H1 (cell line): ENCODE results near the gene JPT2. TPM values are rescaled to one million over a fixed set of nuclear protein-coding genes. Genes with fewer than 3 reads are reported as not detected.

ENCODE experiments used
- EP300 ChIP-seq, 2 experiments: IDR thresholded peaks; 1 replicate in 1 of 2; 2 replicates in 1 of 2; pipeline ENCODE4 v1.6.1; 2011 to 2012; ENCODE audit warnings: low read depth in 2 of 2, low read length in 2 of 2, mild to moderate bottlenecking in 2 of 2, borderline replicate concordance in 1 of 2, inconsistent platforms in 1 of 2, moderate library complexity in 1 of 2
- polyA plus RNA-seq, 7 experiments: library from polyadenylated mRNA; depleted of rRNA in 3 of 7; stranded (reverse) in 5 of 7; unstranded in 2 of 7; fragments of >200 nt in 5 of 7; fragments of 200-250 nt in 2 of 7; gene quantifications; 1 replicate in 5 of 7; 2 replicates in 1 of 7; 4 replicates in 1 of 7; pipeline versions ENCODE4 v1.2.1 to v1.2.3, GENCODE V29; 2011 to 2013; ENCODE audit warnings: missing spikeins in 2 of 7, mixed read lengths in 2 of 7
- total RNA-seq: library from RNA; stranded (reverse); fragmentation: NEBNext Ultra II Directional; extraction: Animal tissue kit (Norgen Biotek cat#: 25700); gene quantifications from 2 replicates; pipeline ENCODE4 v1.2.1, GENCODE V29; 2021

JPT2 gene
- total and polyA plus RNA-seq, 2 of the 8 experiments (the other 6 are each of a cell fraction or from before 2014, with no cell fraction given), result 67.6 to 197 TPM

- TF ChIP-seq EP300 (IDR thresholded peaks at IDR 0.05; ENCODE audit: borderline replicate concordance in 1 of 2, low read depth in 2 of 2, low read length in 2 of 2), result no peak
These were observed 65.6 kb downstream of the JPT2 start (continued) for GRCh38 chr16:1743376-1744337.
